Ovary (tissue), 9 donors: ENCODE measurements around the gene RARRES1. TPM values are rescaled to one million over a fixed set of nuclear protein-coding genes. Genes with fewer than 3 reads are reported as not detected.

ENCODE experiments used
- DNase-seq, 5 donors: peaks; one replicate each; pipeline ENCODE4 v3.0.0-alpha.2; 2019 to 2020
- H3K27ac ChIP-seq, 2 donors: fragments of 200-600 bp; one replicate each; pipeline versions ENCODE4 v1.5.1 to v1.8.0; 2019 to 2022
- H3K27me3 ChIP-seq: fragments of 200-600 bp; one replicate; pipeline ENCODE4 v1.8.0; 2022
- H3K36me3 ChIP-seq: fragments of 200-600 bp; sonication (generic); one replicate; pipeline ENCODE4 v1.5.1; 2019
- H3K4me1 ChIP-seq: one replicate; pipeline ENCODE4 v1.8.1; 2013; ENCODE audit warnings: mild to moderate bottlenecking, moderate library complexity; ENCODE audit not compliant: insufficient read depth
- H3K4me3 ChIP-seq: fragments of 200-600 bp; sonication (generic); one replicate; pipeline ENCODE4 v1.5.1; 2017
- H3K9me3 ChIP-seq, 2 donors: fragments of 200-600 bp in 1 of 2; sonication (generic) in 1 of 2; one replicate each; pipeline versions ENCODE4 v1.5.1 to v1.8.1; 2013 to 2019; ENCODE audit warnings: mild to moderate bottlenecking in 1 of 2, moderate library complexity in 1 of 2
- EP300 ChIP-seq: sonication (generic); formaldehyde crosslinking; IDR thresholded peaks from one replicate; pipeline ENCODE4 v1.6.1; 2017; ENCODE audit warnings: antibody characterized with exemption
- POLR2A ChIP-seq: fragments of 450-650 bp; IDR thresholded peaks from one replicate; pipeline ENCODE4 v1.6.1; 2017; ENCODE audit warnings: antibody characterized with exemption, mild to moderate bottlenecking, moderate library complexity
- WGBS, 3 donors: extraction: QIAGEN DNeasy Blood & Tissue Kit in 1 of 3; methylation state at CpG; one replicate each; pipeline versions ENCODE4 v1.1.5 to v1.1.7; 2013 to 2017; 5-methylcytosine and 5-hydroxymethylcytosine counted together
- intact Hi-C, 4 donors: fragments of 100-400 bp; cut with DNase I; formaldehyde crosslinking; loops; one replicate each; pipeline versions ENCODE4 v1.11.0 to v1.15.1; 2022 to 2023
- polyA plus RNA-seq, 2 donors: library from polyadenylated mRNA; stranded (reverse); fragments of 200-250 nt in 1 of 2; fragments of 350-450 nt in 1 of 2; fragmentation: Illumina TruSeq in 1 of 2; extraction: RNeasy Lipid Tissue Mini Kit (QIAGEN cat#74804) in 1 of 2; gene quantifications; one replicate each; pipeline ENCODE4 v1.2.3, GENCODE V29; 2013 to 2014
- total RNA-seq, 7 donors: library from RNA; depleted of rRNA in 2 of 7; stranded (reverse); fragments of >200 nt in 2 of 7; fragmentation: NEBNext Ultra II Directional in 3 of 7; extraction: Animal tissue kit (Norgen Biotek cat#: 25700) in 3 of 7; gene quantifications; one replicate each; pipeline versions ENCODE4 v1.1.0 to v1.2.4, GENCODE V29; 2016 to 2023
- TF ChIP-seq, protein P1 (sequence below), 3 donors: fragments of 450-650 bp in 2 of 3; fragments of 200-600 bp in 1 of 3; IDR thresholded peaks; one replicate each; pipeline versions ENCODE4 v1.5.1 to v1.8.0; 2016 to 2022; ENCODE audit warnings: antibody characterized with exemption in 3 of 3, mild to moderate bottlenecking in 1 of 3
- donor health status: DM: no; HTN: no; CAD: no; lungs with moderate emphysema.
- donor health status: DM: no; HTN: no; CAD: no.
- donor health status: Bipolar disorder and iron deficiency.
- donor health status: DM: yes; HTN: yes; CAD: no.
- donor health status: DM: no; HTN: no; CAD: no.
- donor health status: DM: yes; HTN: yes; CAD: no.

Gene RARRES1
- total and polyA plus RNA-seq, 9 donors, result 11.1 to 283 (median 50.6) TPM

DNA sequence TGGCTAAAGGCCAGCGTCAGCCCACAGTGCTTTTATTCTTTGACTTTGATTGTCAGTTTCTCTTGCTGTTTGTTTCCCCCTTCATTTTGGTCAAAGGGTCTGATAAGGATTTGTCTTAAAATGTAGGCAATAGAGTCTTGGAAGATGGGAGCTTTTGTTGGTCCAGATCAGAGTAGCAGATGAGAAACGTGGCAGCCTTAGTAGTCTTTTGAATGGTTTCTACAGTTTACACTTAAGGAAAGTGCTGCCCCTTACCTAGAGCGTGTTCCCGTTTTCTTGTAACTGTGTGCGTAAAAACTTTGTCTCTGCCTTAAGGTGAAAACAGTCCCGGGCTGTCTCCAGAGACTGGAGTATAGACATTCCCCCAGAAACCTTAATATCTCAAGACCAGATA, 60.4 kb downstream of the RARRES1 start:
- intact Hi-C loops, result loop anchor here in 1 of 4 donors (10.0 kb wide), 1 partner anchor 53 kb away; no protein-coding TSS in a partner anchor
- Histone ChIP-seq H3K4me3 (peak overlapping the region; percentile 58), H3K27me3 (no peaks in the 10 kb centered on the region), H3K4me1 (no peaks in the 10 kb centered on the region), H3K27ac (peak overlapping the region; percentile 18 to 64), H3K36me3 (no peaks in the 10 kb centered on the region), H3K9me3 (no peaks in the 10 kb centered on the region)
- no peak for DNase-seq
- WGBS, 3 donors, result 7 to 14% (median 10%) methylated on average over 6 of the region's 6 CpGs
- no peak for TF ChIP-seq EP300

DNA sequence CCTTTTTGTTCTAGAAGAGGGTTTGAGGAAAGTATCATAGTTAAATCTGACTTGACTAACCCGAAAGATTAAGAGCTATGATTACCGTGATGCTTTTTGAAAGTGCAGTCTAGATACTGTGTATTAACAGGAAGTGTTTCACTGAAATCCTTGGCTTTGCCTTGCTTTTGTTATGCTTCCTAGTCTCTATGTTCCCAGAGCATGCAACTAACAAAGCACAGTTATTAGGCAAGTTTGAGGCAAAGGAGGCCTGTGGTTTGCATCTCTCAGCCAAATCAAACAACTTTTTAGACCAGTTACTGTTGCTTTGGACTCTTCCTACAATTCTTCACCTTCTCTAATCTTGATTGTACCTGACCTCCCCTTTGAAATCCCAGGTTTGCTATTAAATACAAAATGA, 63.8 kb downstream of the RARRES1 start:
- no peaks in the 10 kb centered on the region for H3K4me1 ChIP-seq
- H3K27me3 ChIP-seq, result no peaks in the 10 kb centered on the region
- intact Hi-C loops, result loop anchor here in 1 of 4 donors (10.0 kb wide), 1 partner anchor 126 kb away; no protein-coding TSS in a partner anchor
- 73 to 77% (median 74%) methylated on average over 2 of the region's 2 CpGs for WGBS, 3 donors
- no peak for TF ChIP-seq EP300
- TF ChIP-seq, protein P1, sequence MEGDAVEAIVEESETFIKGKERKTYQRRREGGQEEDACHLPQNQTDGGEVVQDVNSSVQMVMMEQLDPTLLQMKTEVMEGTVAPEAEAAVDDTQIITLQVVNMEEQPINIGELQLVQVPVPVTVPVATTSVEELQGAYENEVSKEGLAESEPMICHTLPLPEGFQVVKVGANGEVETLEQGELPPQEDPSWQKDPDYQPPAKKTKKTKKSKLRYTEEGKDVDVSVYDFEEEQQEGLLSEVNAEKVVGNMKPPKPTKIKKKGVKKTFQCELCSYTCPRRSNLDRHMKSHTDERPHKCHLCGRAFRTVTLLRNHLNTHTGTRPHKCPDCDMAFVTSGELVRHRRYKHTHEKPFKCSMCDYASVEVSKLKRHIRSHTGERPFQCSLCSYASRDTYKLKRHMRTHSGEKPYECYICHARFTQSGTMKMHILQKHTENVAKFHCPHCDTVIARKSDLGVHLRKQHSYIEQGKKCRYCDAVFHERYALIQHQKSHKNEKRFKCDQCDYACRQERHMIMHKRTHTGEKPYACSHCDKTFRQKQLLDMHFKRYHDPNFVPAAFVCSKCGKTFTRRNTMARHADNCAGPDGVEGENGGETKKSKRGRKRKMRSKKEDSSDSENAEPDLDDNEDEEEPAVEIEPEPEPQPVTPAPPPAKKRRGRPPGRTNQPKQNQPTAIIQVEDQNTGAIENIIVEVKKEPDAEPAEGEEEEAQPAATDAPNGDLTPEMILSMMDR (IDR thresholded peaks at IDR 0.05), result no peak
- no peak for TF ChIP-seq POLR2A
- H3K36me3 ChIP-seq, result no peaks in the 10 kb centered on the region
- no peak overlapping the region for H3K4me3 ChIP-seq
- H3K9me3 ChIP-seq, result no peaks in the 10 kb centered on the region
- no peak overlapping the region for H3K27ac ChIP-seq
- DNase-seq, result no peak

DNA sequence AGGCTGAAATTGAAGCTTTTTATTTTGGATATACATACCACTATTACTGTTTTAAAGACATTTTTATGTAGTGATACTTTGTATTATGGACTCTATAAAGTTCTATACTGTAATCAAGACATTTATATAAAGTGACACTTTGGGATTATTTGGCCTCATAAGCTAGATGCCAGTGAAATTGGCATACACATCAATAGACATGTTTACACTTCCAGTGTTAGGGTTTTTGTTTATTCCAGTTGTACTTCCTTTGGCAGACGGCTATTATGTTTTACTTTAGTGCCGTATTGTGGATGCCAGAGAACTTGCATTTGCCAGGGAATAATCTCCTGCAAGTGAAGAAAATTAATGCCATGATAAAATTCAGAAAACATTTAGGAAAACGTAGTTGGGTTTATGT, 65.8 kb downstream of the RARRES1 start:
- DNase-seq, result no peak
- Histone ChIP-seq H3K9me3 (no peaks in the 10 kb centered on the region), H3K4me1 (no peaks in the 10 kb centered on the region), H3K27me3 (no peaks in the 10 kb centered on the region), H3K36me3 (no peaks in the 10 kb centered on the region), H3K27ac (no peak overlapping the region), H3K4me3 (no peak overlapping the region)
- intact Hi-C loops, result loop anchor here in 1 of 4 donors (10.0 kb wide), 1 partner anchor 128 kb away; no protein-coding TSS in a partner anchor
- no peak for TF ChIP-seq POLR2A
- TF ChIP-seq, protein P1 (IDR thresholded peaks at IDR 0.05), result no peak
- 48 to 75% (median 60%) methylated on average over 3 of the region's 3 CpGs for WGBS, 3 donors

DNA sequence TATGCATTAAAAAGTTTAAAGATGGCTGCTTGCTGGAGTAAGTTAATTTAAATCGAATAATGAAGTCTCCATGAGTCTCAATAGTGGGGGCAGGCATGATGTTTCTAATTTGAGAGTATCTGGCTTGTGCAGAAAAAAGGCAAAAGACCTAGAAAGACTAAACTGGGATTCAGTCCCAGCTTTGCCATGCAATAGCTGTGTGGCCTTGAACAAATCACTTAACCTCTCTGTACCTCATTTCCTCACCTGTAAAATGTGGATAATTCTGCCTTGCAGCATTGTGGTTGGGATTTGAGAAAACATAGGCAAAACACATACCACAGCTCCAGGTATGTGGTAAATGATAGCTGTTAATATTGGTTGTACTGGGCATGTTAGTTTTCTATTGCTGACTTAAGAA, 68.4 kb downstream of the RARRES1 start:
- no peaks in the 10 kb centered on the region for H3K4me1 ChIP-seq
- no peak for DNase-seq
- H3K9me3 ChIP-seq, result no peaks in the 10 kb centered on the region
- no peaks in the 10 kb centered on the region for H3K27me3 ChIP-seq
- no peak overlapping the region for H3K4me3 ChIP-seq
- no peaks in the 10 kb centered on the region for H3K36me3 ChIP-seq
- no peak overlapping the region for H3K27ac ChIP-seq
- 97 to 100% (median 100%) methylated on average over 1 of the region's 1 CpG for WGBS, 3 donors
- intact Hi-C loops, result loop anchor here in 1 of 4 donors (10.0 kb wide), 1 partner anchor 131 kb away; no protein-coding TSS in a partner anchor
- TF ChIP-seq POLR2A (no peak), EP300 (no peak)
- TF ChIP-seq, protein P1 (IDR thresholded peaks at IDR 0.05), result no peak

DNA sequence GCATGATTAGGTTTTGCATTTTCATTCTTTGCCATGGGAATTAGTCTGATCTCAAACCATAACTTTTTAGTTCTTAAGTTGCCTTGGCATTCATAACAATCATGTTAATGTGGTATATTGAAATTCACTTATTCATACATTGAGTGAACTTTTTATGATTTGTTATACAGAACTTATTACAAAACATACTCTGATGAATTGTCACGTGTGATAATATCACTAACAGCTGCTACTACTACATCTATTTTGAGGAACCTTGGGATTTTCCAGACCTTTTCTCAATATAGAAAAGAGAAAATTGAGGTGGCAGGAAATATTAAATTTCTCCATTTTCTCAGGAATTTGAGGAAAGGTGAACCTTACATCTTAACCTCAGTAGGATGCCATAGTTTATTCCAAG, 69.0 kb downstream of the RARRES1 start:
- H3K36me3 ChIP-seq, result no peaks in the 10 kb centered on the region
- 85 to 96% (median 88%) methylated on average over 1 of the region's 1 CpG for WGBS, 3 donors
- intact Hi-C loops, result loop anchor here in 1 of 4 donors (10.0 kb wide), 1 partner anchor 132 kb away; no protein-coding TSS in a partner anchor

More for the DNA sequence above, 69.0 kb downstream of the RARRES1 start:
- Histone ChIP-seq H3K27me3 (no peaks in the 10 kb centered on the region), H3K4me1 (no peaks in the 10 kb centered on the region), H3K27ac (no peak overlapping the region), H3K4me3 (no peak overlapping the region), H3K9me3 (no peaks in the 10 kb centered on the region)
- DNase-seq, result no peak
- TF ChIP-seq EP300, result no peak
